ENCODE results near the gene GADD45G. TPM values are rescaled to one million over a fixed set of nuclear protein-coding genes. Genes with fewer than 3 reads are reported as not detected.

GADD45G gene
- total and polyA plus RNA-seq, 12 donors, result 9.4 to 125 (median 21.2) TPM

DNA sequence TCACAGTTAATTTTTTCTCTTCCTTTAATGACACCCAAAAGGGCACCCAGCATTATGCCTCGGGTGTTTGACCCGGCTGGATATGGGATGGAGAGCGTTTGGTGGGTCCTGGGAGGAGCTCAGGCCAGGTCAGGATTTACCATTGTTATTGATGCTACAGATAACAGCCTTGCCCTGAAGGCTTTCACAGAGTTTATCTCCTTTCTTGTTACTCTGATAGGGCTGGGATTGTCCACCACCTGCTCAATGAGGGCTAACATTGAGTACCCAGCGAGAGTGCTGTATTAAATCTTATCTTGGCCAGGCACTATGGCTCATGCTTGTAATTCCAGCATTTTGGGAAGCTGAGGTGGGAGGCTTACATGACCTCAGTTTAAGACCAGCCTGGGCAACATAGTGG lies 37.2 kb downstream of the GADD45G start:
- no peak overlapping the region for H3K27ac ChIP-seq
- H3K4me3 ChIP-seq, result no peak overlapping the region
- 95 to 97% methylated on average over 4 of the region's 4 CpGs for WGBS, 2 donors

DNA sequence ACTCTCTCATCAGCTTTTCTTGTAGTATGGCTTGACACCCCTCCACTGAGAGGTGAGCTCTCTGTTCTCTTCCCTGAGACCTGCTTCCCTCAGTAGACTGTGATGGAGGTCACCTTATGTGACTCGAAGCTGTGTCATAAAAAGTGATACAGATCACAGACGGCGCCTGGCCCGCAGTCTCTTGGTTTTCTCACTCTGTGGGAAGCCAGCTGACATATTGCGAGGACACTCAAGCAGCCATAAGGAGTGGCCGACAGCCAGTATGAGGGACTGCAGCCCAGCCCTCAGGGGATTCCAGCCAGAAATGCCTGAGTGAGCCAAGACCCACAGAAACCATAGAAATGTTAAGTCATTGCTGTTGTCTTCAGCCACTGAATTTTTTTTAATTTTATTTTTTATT lies 38.0 kb downstream of the GADD45G start:
- intact Hi-C loops (cut with DNase I), result no loop called here
- Histone ChIP-seq H3K27me3 (no peaks in the 10 kb centered on the region), H3K4me3 (no peak overlapping the region), H3K36me3 (no peaks in the 10 kb centered on the region), H3K4me1 (peaks cover 13 to 30% (median 27%) of the 10 kb centered on the region in 9 donors), H3K27ac (no peak overlapping the region), H3K9me3 (no peaks in the 10 kb centered on the region)
- TF ChIP-seq CTCF (IDR thresholded peaks at IDR 0.05), result no peak
- 81% methylated on average over 6 of the region's 6 CpGs for WGBS, 2 donors
- ATAC-seq (no peak), DNase-seq (no peak)

More for the DNA sequence above, 37.2 kb downstream of the GADD45G start:
- intact Hi-C loops (cut with DNase I), result no loop called here
- no peak for DNase-seq
- H3K27me3 ChIP-seq, result no peaks in the 10 kb centered on the region
- no peaks in the 10 kb centered on the region for H3K9me3 ChIP-seq
- no peak for ATAC-seq
- H3K36me3 ChIP-seq, result no peaks in the 10 kb centered on the region
- TF ChIP-seq CTCF (IDR thresholded peaks at IDR 0.05), result no peak
- peaks cover 13 to 30% (median 27%) of the 10 kb centered on the region in 9 donors for H3K4me1 ChIP-seq

DNA sequence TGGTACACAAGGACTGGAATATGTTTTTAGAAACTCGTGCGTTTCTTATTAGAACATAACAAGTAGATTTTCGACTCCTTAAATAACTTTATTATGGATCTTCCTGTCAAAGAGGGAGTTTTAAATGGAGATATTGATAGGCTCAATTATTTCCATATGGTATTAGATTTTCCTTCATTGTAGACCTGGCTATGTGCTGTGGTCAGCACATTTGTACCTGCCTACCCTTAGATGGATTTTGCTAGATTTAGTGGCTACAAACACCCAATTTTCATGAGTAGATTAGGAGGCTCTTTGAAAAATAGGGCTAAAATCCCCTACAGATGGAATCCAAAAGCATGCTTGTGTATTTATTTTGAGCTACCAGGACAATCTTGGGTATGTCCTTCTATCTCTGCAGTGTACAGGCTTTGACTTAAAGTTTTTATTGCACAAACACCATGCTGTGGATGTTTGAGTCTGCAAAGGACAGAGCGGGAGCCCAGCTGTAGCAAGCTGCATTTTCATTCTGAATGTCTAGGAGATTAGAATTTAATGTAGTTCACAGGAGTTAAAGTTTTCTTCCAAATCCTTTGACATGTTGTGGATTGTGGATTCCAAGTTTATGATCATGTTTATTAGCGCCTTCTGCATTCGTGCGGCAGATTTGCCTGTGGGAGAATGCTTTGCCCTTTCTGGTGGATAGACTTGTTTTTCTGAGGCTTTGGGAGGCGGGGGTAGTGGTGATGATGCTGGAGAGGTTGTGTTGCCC lies 41.6 kb downstream of the GADD45G start:
- no peaks in the 10 kb centered on the region for H3K9me3 ChIP-seq
- WGBS, 2 donors, result 96% methylated on average over 8 of the region's 8 CpGs
- H3K36me3 ChIP-seq, result no peaks in the 10 kb centered on the region
- intact Hi-C loops (cut with DNase I), result no loop called here
- no peaks in the 10 kb centered on the region for H3K4me1 ChIP-seq
- ATAC-seq (no peak), DNase-seq (no peak)
- no peak for TF ChIP-seq CTCF (IDR thresholded peaks at IDR 0.05)
- no peak overlapping the region for H3K4me3 ChIP-seq
- no peak overlapping the region for H3K27ac ChIP-seq
- no peaks in the 10 kb centered on the region for H3K27me3 ChIP-seq

GRCh38 chr9:89647366-89648128 lies 42.7 kb downstream of the GADD45G start:
- no peaks in the 10 kb centered on the region for H3K36me3 ChIP-seq
- no peak for TF ChIP-seq CTCF (IDR thresholded peaks at IDR 0.05)
- ATAC-seq, result no peak

More at GRCh38 chr9:89647366-89648128, 42.7 kb downstream of the GADD45G start:
- no peak overlapping the region for H3K4me3 ChIP-seq
- no peak for DNase-seq
- no peaks in the 10 kb centered on the region for H3K9me3 ChIP-seq
- H3K27ac ChIP-seq, result no peak overlapping the region
- H3K27me3 ChIP-seq, result no peaks in the 10 kb centered on the region
- no peaks in the 10 kb centered on the region for H3K4me1 ChIP-seq
- intact Hi-C loops (cut with DNase I), result no loop called here
- WGBS, 2 donors, result 79 to 80% methylated on average over 15 of the region's 15 CpGs
